Measurements from ENCODE around the gene UBXN6. TPM values are rescaled to one million over a fixed set of nuclear protein-coding genes. Genes with fewer than 3 reads are reported as not detected.

UBXN6 gene
- total RNA-seq, 1 donor from 2014 or later, result 560 TPM

- intact Hi-C loops (cut with DNase I), result no loop called here
- no peak overlapping the region for H3K4me3 ChIP-seq
- no peak overlapping the region for H3K27ac ChIP-seq
- TF ChIP-seq CTCF (IDR thresholded peaks at IDR 0.05), result no peak
- H3K36me3 ChIP-seq, result peaks cover 0 to under 1% of the 10 kb centered on the region in 2 donors
- no peaks in the 10 kb centered on the region for H3K4me1 ChIP-seq
- no peaks in the 10 kb centered on the region for H3K27me3 ChIP-seq
- no peaks in the 10 kb centered on the region for H3K9me3 ChIP-seq
- DNase-seq (ENCODE audit: low spot score in 2 of 2), result no peak
These were observed 18.4 kb downstream of the UBXN6 start for GRCh38 chr19:4439243-4439642.

- H3K9me3 ChIP-seq, result no peaks in the 10 kb centered on the region
- intact Hi-C loops (cut with DNase I), result no loop called here
- no peaks in the 10 kb centered on the region for H3K27me3 ChIP-seq
- DNase-seq (ENCODE audit: low spot score in 2 of 2), result no peak
- TF ChIP-seq CTCF (IDR thresholded peaks at IDR 0.05), result no peak
- no peak overlapping the region for H3K27ac ChIP-seq
- peaks cover 2 to 7% of the 10 kb centered on the region in 2 donors for H3K36me3 ChIP-seq
- H3K4me1 ChIP-seq, result no peaks in the 10 kb centered on the region
- H3K4me3 ChIP-seq, result no peak overlapping the region
These were observed 20.5 kb downstream of the UBXN6 start for GRCh38 chr19:4437103-4437502.

DNA sequence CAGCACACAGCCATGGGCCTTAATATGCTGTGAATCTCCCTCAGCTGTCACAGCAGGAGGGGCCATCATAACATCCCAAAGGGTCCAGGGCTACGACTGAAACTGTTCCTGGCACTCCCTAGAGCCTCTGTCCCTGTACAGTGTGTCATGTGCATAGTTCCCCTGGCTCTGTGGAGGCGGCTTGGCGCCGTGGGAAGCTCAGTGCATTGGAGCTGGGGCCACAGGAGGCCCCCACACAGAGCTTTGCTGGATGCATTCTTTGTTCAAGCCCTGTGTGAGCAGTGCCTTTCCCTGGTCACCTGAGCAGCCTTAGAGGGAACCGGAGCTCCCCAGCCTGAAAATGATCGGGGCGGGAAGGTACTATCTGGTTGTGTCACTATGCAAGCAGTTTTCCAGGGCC, 21.4 kb downstream of the UBXN6 start:
- DNase-seq (ENCODE audit: low spot score in 2 of 2), result no peak
- intact Hi-C loops (cut with DNase I), result no loop called here
- Histone ChIP-seq H3K4me3 (no peak overlapping the region), H3K27me3 (no peaks in the 10 kb centered on the region), H3K36me3 (peaks cover 7 to 11% of the 10 kb centered on the region in 2 donors), H3K9me3 (no peaks in the 10 kb centered on the region), H3K4me1 (no peaks in the 10 kb centered on the region), H3K27ac (no peak overlapping the region)
- no peak for TF ChIP-seq CTCF (IDR thresholded peaks at IDR 0.05)

- intact Hi-C loops (cut with DNase I), result no loop called here
These were observed 23.2 kb downstream of the UBXN6 start for GRCh38 chr19:4434391-4434790.

GRCh38 chr19:4432918-4433506, 24.6 kb downstream of the UBXN6 start:
- DNase-seq (ENCODE audit: low spot score in 2 of 2), result no peak
- Histone ChIP-seq H3K9me3 (no peaks in the 10 kb centered on the region), H3K27ac (no peak overlapping the region), H3K36me3 (peaks cover 7 to 12% of the 10 kb centered on the region in 2 donors), H3K4me3 (no peak overlapping the region), H3K27me3 (no peaks in the 10 kb centered on the region), H3K4me1 (no peaks in the 10 kb centered on the region)
- no peak for TF ChIP-seq CTCF (IDR thresholded peaks at IDR 0.05)
- intact Hi-C loops (cut with DNase I), result no loop called here

More at GRCh38 chr19:4434391-4434790, 23.2 kb downstream of the UBXN6 start:
- H3K4me1 ChIP-seq, result no peaks in the 10 kb centered on the region
- no peaks in the 10 kb centered on the region for H3K27me3 ChIP-seq
- TF ChIP-seq CTCF (IDR thresholded peaks at IDR 0.05), result no peak
- H3K4me3 ChIP-seq, result no peak overlapping the region
- DNase-seq (ENCODE audit: low spot score in 2 of 2), result no peak
- H3K27ac ChIP-seq, result no peak overlapping the region
- peaks cover 7 to 12% of the 10 kb centered on the region in 2 donors for H3K36me3 ChIP-seq
- H3K9me3 ChIP-seq, result no peaks in the 10 kb centered on the region

Data from ascending aorta (tissue), 2 donors.